Measurements from ENCODE around the gene SLC46A2.

DNA sequence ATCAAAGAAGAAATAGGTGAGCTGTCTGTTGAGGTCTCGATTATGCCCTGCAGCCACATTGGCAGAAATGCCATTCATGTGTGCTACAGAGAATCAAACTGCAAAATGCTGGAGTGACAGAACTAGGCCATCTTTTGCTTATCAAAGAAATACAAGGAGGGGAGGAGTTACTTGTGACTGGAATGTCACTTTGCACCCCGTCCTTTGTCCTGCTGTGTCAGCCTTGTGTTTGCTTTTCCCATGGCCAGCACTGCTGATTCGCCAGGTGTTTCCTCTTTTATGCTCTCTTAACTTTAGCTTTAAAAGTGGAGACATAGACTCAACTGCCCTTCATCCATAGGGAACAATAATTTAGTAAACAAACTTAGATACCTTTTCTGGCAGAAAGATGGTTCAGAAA, 54.3 kb downstream of the SLC46A2 start:
- TF ChIP-seq, protein P1, sequence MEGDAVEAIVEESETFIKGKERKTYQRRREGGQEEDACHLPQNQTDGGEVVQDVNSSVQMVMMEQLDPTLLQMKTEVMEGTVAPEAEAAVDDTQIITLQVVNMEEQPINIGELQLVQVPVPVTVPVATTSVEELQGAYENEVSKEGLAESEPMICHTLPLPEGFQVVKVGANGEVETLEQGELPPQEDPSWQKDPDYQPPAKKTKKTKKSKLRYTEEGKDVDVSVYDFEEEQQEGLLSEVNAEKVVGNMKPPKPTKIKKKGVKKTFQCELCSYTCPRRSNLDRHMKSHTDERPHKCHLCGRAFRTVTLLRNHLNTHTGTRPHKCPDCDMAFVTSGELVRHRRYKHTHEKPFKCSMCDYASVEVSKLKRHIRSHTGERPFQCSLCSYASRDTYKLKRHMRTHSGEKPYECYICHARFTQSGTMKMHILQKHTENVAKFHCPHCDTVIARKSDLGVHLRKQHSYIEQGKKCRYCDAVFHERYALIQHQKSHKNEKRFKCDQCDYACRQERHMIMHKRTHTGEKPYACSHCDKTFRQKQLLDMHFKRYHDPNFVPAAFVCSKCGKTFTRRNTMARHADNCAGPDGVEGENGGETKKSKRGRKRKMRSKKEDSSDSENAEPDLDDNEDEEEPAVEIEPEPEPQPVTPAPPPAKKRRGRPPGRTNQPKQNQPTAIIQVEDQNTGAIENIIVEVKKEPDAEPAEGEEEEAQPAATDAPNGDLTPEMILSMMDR (conservative IDR thresholded peaks at IDR 0.05; ENCODE audit: low read depth, low read length): no peak
- no peak for TF ChIP-seq EZH2 (IDR thresholded peaks at IDR 0.05; ENCODE audit: borderline replicate concordance, low read depth, low read length, poor library complexity, severe bottlenecking)
